Embryonic facial prominence (tissue), 1 donor: ENCODE measurements around the gene C10orf95.
"Not testable (repeated sequence)": the region's sequence is repeated elsewhere in the genome, so short reads cannot be mapped to it uniquely, and the experiment has no call there.

Experiments
- DNase-seq: peaks from one replicate; pipeline ENCODE4 v3.0.0-alpha.2; 2016; ENCODE audit errors: extremely low spot score

The C10orf95 gene

DNA sequence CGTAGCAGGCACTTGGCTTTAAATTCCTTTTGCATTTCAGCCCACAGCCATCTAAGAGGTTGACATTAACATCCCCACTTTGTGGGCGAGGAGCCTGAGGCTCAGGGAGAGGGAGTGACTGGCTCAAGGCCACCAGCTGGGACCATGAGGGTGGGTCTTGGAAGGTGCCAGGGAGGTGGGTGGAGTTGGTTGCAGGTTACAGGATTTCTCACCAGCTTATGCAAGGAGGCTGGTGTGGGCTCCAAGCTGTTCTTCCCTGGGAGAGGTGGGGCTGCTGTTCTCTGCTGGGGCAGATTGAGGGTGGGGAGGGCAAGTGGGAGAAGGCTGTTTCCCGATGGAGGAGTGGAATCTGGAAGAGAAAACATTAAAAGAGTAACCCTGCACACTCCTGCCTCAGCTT lies 14.1 kb upstream of the C10orf95 start:
- DNase-seq = no peak

DNA sequence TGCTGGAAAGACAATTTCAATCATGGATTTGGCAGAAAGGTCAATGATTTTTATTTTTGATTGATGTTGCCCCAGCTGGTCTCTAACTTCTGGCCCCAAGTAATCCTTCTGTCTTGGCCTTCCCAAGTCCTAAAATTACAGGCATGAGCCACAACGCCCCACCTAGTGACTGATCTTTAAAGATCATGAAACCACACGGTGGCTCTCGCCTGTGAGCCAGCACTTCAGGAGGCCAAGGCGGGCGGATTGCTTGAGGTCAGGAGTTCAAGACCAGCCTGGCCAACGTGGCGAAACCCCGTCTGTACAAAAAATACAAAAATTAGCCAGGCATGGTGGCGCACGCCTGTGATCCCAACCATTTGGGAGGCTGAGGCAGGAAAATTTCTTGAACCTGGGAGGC lies 12.6 kb upstream of the C10orf95 start:
- no peak for DNase-seq

DNA sequence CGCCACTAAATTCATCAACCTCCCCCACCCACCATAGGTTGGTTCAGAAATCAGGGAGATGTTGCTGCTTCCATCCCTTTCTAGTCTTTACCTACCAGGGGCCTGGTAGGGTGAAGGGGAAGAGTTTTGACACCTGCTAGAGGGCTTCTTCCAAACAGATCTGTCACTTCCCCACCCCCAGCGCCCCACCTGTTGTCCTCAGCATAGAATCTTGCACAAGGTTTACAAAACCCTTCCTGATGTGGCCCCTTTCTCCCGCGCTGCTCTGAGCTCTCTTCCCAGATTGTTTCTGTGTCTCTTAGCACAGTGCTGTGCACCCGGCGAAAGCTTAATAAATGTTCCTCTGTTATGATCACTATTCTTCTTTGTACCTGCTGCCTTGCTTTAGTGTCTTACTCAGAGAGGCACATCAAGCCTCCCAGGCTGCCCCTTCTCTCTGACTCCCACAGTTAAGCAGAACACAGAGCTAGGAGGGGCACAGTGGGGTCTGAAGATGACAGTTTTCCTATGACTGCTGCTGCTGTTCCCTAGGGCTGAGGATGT lies 11.2 kb upstream of the C10orf95 start:
- DNase-seq = no peak

DNA sequence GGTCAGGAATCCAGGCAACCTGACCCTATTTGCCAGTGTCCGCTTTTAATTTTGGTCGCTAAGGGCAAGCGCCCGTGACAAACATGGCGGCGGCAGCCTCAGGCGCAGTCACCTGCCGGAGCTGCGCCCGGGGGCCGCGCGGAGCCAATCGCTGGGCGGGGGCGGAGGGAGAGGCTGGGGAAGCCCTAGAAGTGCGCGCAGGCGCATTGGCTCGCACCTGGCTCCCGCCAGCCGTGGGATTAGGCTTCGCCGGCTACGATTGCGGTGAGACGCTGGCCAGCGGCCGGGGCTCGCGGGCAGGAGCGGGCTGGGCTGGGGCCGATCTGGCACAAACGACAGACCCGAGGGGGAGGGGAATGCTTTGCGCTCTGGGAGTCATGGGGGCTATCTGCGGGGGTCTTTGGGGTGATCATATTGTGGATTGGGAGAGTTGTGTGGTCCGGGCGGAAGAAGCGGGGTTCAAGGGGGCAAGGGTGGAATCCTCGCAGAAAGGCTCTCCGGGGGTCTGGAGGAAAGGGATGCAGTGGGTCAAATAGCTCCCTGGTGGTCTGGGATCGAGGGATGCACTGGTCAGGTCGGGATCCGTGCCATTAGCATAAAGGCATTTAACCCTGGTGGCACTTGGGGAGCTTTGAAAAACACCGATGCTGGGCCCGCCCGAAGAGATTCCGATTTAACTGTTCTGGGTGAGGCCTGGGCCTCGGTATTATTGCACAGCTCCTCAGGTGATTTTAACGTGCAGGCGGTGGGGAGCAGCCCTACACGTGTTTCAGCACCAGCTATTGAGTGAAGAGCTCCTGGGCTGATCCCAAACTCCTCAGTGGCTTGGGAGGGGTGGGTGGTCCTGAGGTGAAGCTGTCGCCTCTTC lies 10.1 kb upstream of the C10orf95 start:
- peak; percentile 70 for DNase-seq

DNA sequence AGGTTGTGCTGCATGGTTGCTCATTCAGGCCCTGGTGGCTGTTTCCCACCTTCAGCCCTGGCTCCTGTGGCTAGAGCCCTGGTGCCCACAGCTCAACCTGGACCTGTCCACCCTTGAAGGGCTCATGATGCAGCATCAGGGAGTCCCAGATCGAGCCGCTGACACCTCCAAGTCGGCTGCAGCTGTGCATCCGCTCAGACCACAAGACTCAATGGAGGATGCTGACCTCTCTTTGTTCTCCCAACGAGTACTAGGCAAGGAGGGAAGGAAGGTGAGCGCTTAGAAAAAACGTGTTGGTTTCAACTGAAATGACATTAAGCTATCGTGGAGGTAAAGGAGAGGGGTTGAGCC lies 9.5 kb upstream of the C10orf95 start:
- no peak for DNase-seq

DNA sequence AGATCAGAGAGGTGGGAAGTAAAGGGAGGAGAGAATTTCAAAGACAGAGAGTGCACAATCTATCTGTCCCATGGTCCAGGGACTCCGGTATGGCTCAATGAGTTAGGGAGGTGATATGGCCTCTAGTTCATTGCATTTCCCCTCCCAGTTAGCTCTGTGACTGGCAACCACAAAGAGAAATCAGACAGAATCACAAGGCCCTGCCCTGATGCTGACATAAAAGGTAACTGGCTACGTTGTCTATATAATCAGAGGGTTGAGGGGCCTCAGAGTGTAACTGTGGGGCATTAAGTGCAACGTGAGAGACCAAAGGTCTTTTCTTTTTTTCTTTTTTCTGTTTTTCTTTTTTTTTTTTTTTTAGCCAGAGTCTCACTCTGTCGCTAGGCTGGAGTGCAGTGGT lies 7.3 kb upstream of the C10orf95 start:
- no peak for DNase-seq

DNA sequence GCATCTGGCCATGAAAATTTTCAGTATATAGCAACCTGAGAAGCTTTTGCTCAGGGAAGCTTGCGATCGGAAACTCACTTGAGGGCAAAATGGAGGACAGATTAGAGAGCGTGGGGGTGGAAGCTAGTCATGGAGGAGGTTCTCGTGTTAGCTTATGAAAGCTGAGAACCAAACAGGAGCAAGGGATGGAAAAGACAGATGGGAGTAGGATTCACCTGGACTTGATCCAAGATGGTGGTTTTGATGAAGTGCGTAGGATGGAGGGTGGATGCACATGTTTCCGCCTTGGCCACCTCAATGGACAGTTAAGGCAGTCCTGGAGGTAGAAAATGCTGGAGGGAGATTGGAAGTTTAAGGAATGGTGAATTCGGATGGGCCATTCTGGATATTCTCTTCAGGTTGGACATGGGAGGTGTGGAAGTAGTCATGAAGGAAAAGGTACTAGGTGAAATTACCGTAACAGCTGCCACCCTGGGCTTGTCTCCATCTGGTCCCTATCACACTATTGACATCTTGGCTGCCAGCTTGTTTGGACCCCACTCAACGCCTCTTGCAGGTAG lies 6.3 kb upstream of the C10orf95 start:
- no peak for DNase-seq

DNA sequence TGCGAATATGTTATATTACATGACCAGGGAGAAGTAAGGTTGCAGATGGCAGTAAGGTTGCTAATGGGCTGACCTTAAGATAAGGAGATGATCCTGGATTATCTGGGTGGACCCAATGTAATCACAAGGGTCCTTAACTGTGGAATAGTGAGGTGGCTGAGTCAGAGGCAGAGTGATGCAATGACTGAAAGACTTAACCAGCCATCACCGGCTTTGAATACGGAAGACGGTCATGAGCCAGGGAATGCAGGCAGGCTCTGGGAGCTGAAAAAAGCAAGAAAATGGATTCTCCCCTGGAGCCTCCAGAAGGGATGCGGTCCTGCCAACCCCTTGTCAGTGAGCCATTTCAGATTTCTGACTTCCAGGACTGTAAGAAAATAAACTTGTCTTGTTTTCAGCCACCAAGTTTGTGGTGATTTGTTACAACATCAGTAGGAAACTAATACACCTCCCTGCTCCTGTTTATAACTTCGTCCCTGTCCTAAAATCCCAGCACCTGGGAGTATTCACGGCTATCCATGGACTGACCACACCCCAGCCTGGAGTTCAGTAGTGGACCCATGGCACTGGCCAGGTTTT lies 4.6 kb upstream of the C10orf95 start:
- DNase-seq = no peak

DNA sequence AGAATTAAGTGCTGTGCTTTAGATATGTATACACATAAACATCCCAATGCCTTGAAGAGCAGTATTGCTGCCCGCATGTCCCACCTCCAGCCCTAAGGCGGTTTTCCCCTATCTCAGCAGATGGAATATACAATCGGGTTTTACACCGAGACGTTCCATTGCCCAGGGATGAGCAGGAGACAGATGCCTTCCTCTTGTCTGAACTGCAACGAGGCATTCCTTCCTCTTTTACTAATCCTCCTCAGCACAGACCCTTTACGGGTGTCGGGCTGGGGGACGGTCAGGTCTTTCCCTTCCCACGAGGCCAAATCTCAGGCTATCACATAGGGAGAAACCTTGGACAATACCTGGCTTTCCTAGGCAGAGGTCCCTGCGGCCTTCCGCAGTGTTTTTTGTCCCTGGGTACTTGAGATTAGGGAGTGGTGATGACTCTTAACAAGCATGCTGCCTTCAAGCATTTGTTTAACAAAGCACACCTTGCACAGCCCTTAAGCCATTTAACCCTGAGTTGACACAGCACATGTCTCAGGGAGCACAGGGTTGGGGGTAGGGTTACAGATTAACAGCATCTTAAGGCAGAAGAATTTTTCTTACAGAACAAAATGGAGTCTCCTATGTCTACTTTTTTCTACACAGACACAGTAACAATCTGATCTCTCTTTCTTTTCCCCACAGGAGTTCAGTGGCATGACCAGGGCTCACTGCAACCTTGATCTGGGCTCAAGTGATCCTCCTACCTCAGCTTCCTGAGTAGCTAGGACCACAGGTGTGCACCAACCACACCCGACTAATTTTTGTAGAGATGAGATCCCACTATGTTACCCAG lies 3.5 kb upstream of the C10orf95 start:
- DNase-seq = not testable (repeated sequence)

DNA sequence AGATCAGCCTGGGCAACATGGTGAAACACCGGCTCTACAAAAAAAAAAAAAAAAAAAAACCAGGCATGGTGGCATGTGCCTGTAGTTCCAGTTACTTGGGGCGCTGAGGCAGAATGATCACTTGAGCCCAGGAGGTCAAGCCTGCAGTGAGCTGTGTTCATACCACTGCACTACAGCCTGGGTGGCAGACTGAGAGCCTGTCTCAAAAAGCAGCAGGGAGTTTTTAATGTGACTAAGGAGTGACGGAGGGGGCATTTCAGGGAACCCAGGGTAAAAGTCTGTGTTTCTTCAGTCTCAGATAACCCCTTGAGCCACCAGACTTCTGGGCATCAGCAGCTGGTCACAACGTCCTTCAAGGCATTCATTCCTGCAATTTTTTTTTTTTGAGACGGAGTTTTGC lies 2.2 kb upstream of the C10orf95 start:
- no peak for DNase-seq

DNA sequence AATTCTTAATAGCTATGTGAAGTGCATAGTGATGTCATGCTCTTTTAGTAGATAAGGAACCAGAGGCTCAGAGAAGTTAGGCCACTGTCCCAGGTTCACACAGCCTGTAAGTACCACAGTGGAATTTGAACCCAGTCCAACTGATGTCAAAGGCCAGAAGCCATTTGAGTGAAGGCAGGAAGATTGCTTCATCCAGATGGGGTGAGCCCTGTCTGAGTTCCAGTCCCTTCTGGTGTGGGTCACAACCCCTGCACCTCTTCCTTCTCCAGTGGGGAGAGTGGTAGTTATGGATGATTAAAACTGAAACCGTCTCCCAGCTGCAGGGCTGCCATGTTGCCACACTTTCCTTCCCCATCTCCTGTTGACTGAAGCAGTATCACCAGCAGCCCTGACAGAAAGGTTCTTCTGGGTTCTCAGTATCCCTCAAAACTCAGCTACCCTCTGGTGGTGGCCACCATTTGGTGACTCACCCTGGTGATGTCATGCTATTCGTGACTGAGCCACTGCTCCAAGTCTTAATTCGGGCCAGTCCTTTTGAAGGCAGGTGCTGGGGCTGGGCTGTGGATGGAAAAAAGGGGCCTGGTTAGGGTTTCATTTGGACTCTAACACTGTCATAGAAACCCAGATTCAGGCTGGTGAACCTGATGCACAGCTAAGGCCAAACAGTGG lies 1.5 kb upstream of the C10orf95 start:
- DNase-seq = no peak

DNA sequence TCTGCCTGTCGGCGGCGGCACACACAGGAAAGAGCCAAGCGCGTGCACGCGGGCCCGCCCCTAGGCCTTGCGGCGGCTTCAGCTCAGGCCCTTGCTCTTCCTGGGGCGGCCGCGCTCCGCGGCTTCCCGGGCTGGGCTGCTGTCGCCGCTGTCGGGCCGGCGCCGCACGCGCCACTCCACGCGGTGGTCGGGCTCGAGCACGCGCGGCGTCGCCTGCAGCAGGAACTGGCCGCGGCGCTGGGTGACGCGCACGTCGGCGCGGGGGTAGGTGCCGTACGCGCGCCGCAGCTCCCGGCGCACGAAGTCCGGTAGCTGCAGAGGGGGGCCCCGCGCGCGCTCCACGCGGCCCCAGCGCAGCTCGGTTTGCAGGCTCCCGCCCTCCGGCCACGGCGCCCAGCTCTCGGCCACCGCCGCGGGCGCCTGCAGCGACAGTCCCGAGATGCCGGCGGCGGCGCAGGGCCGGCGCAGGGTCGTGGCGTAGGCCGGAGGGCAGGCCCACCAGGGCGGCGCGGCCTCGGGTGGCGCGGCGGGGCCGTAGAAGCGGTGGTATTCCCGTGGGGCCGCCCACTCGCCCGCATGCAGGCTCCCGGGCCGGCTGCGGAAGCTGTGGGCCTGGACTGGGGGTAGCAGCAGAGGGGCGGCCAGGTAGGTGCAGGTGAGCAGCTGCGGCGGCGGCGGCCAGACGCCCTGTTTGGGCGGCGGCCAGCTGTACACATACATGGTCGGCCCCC lies 804 bp downstream of the C10orf95 start:
- peak; percentile 52 for DNase-seq

DNA sequence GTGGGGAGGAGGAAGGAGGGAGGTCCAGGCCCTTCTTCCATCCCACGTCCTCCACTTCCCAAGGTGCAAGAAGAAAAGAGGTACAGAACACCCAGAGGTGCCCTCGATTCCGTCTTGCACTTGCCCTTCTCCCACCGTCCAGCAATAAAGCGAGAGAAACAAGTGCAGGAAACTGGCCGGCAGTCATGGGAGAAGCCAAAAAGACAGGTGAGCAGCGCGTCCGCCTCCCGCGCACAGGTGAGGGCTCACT lies 1.3 kb downstream of the C10orf95 start:
- DNase-seq = no peak

DNA sequence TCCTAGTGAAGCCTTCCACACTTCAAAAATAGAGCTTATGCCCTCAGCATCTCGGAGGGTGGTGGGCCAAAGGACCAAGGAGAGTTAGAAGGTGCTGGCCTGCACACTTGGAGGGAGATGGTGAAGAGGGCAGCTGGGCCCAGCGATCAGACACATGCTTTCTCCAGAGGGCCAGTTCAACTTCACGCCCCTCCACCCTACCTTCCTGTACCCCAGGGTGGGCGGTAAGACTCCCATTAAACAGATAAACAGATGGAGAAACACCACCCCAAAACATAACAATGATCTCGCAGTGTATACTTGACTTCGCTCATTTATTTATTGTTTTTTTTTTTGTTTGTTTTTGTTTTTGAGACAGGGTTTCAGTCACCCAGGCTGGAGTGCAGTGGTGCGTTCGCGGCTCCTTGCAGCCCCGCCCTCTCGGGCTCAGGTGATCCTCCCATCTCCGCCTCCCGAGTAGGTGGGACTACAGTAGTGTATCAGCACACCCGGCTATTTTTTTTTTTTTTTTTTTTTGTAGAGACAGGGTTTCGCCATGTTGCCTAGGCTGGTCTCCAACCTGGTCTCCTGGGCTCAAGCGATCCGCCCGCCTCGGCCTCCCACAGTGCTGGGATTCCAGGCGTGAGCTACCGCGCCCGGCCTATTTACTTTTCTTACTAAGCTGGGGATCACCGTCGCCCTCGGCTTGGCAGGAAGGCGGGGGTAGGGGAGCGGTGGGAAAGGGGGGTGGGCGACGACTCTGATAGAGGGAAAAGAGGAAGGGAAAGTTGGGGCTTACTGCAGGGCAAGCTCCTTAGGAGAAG lies 1.8 kb downstream of the C10orf95 start:
- DNase-seq = no peak

DNA sequence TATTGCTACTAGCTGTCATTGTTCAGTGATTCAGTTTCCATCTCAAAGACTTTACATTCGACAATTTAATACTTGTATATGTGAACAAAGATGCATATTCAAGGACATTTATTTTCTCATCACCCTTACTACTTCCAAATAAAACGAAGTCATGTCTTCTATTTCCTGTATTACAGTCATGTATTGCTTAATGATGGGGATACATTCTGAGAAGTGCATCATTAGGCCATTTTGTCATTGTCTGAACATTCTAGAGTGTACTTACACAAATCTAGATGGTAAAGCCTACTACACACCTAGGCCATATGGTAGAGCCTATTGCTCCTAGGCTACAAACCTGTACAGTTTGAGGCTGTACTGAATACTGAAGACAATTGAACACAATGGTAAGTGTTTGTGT lies 6.5 kb downstream of the C10orf95 start:
- no peak for DNase-seq

DNA sequence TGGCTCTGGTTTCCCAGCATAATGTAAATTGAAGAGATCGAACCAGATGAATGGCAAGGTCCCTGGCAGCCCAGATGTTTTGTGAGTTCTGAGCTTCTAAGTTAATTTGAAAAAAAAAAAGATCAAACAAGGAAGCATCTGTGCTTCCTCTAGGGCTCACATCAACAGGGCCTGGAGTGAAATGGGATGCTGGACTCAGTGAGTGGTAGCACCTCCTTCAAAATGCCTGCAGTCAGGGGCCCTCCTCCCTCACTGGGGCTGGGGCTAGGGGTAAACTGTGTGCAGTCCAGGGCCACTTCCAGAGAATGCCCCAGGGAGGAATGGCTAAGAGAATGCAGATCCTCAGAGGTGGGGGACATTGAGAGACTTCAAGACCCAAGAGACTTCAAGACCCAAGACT lies 13.0 kb downstream of the C10orf95 start:
- no peak for DNase-seq

DNA sequence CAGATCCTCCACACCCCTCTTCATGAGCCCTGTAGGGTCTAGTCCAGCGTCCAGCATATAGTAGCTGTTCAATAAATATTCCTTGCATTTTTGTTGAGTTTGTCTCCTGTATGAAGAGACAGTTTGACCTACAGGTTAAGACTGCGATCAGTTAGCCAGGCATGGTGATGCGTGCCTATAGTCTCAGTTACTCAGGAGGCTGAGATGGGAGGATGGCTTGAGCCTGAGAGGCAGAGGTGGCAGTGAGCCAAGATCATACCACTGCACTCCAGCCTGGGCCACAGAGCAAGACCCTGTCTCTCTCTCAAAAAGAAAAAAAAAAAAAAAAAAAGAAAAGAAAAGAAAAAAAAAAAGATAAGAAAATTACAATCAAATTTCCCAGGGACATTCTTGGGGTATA lies 13.8 kb downstream of the C10orf95 start:
- DNase-seq = no peak

DNA sequence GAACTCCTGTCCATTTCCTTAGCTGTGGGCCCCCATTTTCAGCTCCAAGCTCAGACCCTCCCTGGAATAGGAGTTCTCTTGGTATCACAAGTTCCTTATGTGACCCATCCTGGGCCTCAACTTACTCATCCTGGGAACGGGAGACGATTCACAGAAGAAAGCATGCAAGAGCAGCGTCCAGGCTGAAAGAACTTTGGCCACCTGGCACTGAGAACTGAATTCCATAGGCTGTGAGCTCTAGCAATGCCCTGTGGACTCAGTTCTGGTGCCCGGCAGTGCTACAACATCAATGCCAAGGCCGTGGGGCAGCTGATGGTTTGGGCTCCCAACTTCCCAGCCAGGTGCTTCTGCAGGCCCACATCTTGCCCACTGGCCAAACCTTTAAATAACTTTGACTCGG lies 15.0 kb downstream of the C10orf95 start:
- no peak for DNase-seq

DNA sequence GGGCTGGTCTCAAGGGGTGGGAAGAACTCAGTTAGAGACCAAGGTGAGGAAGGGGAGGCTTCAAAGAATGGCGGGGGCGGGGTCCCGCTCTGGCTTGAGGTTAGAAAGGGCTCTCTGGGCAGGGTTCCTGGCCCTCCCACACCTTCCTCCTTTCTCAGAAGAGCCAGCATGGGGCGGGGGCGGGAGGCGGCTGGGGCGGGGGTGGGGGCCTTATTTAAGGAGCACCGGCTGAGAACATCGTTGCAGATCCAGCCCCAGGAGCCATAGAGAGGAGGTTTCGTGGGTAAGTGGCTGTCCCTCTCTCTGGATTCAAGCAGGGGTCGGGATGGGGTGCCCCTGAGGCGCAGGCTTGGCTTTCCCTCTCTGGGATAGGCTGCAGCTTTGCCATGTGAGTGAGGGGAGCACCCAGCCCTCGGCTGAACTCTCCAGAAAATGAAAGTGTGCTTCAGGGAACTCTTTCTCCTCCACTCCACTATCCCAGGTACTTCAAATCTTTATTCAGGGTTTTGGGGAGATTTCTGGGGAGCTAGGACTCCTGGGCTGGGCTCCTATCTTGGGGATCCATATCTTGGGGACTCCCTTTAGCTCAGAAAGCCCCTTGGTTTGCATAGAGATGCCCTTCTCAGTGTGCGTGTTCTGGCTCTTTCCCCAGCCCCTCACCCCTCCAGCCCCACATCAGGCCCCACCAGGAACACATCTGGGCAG lies 15.7 kb downstream of the C10orf95 start:
- no peak for DNase-seq

DNA sequence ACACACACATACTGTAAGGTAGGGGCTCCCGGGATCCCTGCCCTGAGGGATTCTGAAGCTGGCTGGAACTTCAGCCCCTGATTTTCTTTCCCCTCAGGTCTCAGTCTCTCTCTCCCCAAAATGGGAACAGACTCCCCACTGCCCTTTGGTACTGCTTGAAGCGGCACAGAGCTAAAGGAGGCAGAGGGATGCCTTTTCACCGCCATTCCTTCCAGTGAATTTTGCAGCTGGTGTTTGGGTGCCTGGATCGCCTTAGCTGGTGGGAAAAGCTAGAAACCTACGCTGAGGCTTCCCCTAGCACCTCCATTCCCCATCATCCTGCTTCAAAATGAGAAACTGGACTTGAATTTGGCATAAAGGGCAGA lies 16.2 kb downstream of the C10orf95 start:
- no peak for DNase-seq
